ENCODE results near the gene TMEM219. TPM values are rescaled to one million over a fixed set of nuclear protein-coding genes. Genes with fewer than 3 reads are reported as not detected.
"Not testable (repeated sequence)": the region's sequence is repeated elsewhere in the genome, so short reads cannot be mapped to it uniquely, and the experiment has no call there.

Gene TMEM219
- total RNA-seq, 1 donor = 64.6 TPM

DNA sequence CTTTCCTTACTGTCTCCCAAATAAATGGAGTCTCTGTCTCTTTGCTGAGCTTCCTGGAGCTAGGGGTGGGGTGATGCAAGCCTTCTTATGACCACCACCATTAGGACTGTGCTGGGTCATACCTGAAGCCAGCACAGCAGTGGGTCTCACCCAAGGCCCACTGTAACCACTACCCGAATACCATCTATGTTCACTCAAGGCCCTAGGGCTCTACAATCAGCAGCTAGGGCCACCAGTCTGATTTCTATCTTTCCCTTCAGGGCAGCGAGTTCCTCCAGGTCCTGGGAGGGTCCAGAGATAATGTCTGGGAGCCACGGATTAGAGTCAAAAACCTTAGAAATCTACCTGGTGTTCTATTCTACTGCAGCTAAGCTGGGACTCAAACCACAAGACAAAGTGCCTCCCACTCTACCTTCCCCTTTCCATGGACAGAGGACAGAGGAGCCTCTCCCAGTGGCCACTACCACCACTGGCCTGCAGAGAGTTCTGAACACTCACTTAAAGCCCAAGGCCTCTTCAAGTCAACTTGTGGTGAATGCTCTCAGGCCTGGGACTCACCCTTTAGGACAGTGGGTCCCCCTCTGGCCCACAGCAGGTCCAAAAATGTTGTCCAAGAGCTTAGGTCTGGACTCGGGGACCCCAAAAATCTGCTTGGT is 10.9 kb upstream of the TMEM219 start:
- no peak for DNase-seq (ENCODE audit: low read depth in 2 of 3, low spot score in 2 of 3)

DNA sequence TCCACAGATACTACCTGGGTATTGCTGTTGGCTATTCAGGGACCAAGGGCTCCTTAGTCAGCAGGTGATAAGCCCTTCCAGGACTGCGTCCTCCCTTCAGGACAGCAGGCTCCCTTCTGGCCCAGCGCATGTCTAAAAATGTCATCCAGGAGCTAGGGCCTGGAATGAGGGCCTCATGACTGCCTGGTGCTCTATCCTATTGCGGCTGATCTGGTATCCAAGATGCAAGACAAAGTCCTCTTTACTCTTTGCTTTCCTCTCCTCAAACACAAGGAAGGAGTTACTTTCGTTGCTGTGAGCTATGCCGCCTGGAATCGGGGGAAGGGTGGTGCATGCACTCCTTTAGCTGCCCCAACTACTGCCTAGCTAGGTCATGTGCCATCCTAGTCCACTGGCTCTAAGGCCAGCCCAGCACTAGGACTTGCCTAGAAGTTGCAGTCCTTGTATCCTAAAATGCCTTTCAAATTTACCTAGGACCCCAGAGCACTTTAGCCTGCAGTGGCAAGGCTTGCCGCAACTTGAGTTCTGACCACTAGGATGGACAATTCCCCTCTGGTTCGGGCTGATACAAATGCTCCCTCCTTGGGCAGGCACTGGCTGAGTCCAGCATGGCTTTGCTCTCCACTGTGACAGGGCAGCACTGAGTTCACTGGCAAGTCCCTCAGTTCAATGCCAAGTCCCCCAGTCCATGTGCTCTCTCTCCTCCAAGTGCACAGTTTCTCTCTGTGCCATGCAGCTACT is 10.1 kb upstream of the TMEM219 start:
- no peak for DNase-seq (ENCODE audit: low read depth in 2 of 3, low spot score in 2 of 3)

DNA sequence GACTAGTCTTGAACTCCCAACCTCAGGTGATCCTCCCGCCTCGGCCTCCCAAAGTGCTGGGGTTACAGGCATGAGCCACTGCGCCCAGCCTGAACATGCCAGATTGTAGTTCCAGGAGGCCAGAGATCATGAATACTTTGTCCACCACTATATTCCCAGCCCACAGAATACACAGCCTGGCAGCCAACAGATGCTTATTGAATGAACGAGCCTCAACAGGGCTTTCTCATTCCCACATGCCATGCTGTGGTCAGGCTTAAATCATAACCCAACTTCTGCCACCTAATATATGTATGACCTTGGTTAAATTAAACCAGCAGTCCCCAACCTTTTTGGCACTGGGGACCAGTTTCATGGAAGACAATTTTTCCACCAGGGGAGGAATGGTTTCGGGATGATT is 3.1 kb upstream of the TMEM219 start:
- no peak for DNase-seq (ENCODE audit: low read depth in 2 of 3, low spot score in 2 of 3)

DNA sequence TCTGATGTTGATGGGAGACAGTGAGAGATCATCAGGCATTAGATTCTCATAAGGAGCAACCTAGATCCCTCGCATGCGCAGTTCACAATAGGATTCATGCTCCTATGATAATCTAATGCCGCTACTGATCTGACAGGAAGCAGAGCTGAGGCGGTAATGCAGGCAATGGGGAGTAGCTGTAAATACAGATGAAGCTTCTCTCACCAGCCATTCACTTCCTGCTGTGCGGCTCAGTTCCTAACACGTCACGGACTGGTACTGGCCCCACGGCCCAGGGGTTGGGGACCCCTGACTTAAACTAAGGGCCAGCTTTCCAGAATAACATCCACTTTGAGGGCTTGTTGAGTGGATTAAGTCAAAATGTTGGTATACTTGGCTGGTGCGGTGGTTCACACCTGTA is 2.6 kb upstream of the TMEM219 start:
- no peak for DNase-seq (ENCODE audit: low read depth in 2 of 3, low spot score in 2 of 3)

DNA sequence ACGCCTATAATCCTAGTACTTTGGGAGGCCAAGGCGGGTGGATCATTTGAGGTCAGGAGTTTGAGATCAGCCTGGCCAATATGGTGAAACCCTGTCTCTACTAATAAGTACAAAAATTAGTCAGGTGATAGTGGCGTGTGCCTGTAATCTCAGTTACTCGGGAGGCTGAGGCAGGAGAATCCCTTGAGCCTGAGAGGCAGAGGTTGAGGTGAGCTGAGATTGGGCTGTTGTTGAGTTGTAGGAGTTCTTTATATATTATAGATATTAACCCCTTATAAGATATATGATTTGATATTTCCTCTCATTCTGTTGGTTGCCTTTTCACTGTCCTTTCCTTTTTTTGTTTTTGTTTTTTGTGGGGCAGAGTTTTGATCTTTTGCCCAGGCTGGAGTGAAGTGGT is 2.1 kb upstream of the TMEM219 start:
- not testable (repeated sequence) for DNase-seq (ENCODE audit: low read depth in 2 of 3, low spot score in 2 of 3)

DNA sequence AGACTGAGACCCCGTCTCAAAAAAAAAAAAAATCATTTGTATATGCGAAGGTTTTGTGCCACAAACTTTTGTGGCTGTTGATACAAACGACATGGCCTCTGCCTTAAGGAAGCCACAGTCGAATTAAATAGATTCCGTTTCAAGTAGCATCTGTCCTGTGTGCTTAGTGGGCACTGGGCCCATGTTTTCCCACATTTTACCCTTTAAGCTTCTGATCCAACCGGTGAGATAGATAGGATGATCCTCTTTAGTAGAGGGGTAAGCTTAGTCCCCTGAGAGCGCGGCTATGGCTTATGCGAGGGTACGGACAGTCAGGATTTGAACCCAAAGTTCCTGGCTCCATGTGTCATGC is 776 bp upstream of the TMEM219 start:
- DNase-seq (ENCODE audit: low read depth in 2 of 3, low spot score in 2 of 3) = no peak

DNA sequence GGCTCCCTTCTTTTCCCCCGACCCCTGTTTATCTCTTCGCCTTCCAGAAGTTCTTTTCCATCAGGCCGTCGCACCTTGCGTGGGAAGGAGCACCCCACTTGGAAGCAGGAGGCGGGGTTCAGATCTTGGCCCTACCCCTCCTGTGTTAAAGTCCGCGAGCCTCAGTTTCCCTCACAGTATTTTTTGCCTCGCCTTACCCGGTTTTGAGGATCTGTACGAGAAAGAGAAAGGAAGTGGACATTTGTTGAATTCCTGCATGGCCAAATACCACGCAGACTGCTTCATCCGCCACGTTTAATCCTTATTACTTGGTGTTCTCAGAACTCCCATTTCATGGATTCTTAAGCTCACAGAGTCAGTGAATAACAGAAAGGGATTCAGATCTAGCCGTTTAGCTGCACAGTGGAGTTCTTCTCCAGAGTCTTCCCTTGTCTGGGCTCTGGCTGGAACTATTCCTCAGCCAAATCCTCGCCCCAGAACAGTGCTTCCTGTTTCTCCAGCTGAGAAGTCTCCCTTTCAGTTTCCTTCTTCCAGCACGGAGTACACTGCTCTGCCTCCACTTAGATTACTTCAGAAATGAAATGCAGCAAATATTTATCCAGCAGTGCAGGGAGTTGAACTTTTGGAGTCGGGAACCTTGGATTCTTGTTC is 590 bp downstream of the TMEM219 start:
- DNase-seq (ENCODE audit: low read depth in 2 of 3, low spot score in 2 of 3) = peak in 1 of 3 donors; percentile 15

DNA sequence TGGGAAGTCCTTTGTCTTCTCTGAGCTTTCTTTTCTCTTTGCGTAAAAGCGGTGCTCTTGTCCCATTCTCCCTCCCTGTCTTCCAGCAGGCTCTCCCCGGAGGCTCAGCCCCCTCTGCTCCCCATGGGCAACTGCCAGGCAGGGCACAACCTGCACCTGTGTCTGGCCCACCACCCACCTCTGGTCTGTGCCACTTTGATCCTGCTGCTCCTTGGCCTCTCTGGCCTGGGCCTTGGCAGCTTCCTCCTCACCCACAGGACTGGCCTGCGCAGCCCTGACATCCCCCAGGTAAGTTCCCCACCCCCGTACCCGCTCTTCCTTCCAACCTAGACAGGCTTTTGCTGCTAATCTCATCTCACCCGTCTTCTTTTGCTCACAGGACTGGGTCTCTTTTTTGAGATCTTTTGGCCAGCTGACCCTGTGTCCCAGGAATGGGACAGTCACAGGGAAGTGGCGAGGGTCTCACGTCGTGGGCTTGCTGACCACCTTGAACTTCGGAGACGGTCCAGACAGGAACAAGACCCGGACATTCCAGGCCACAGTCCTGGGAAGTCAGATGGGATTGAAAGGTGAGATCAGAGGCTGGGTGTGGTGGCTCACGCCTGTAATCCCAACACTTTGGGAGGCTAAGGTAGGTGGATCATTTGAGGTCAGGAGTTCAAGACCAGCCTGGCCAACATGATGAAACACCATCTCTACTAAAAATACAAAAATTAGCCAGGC is 1.3 kb downstream of the TMEM219 start:
- DNase-seq (ENCODE audit: low read depth in 2 of 3, low spot score in 2 of 3) = no peak

DNA sequence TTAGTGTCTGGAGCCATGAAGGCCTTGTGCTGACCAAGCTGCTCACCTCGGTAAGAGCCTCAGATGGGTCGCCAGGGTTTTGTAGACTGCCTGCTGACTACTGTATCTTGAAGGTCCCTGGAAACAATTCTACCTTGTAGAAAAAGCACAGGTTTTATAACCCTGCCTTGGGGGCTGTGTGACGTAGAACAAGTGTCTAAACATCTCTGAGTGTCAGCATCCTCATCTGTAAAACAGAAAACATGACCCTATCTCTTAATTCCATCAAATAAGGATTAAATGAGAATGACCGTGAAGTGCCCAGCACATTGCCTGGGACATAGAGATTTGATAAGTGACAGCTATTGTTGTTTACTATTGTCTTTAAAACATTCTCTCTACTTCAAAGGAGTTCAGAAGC is 6.3 kb downstream of the TMEM219 start:
- DNase-seq (ENCODE audit: low read depth in 2 of 3, low spot score in 2 of 3) = no peak

DNA sequence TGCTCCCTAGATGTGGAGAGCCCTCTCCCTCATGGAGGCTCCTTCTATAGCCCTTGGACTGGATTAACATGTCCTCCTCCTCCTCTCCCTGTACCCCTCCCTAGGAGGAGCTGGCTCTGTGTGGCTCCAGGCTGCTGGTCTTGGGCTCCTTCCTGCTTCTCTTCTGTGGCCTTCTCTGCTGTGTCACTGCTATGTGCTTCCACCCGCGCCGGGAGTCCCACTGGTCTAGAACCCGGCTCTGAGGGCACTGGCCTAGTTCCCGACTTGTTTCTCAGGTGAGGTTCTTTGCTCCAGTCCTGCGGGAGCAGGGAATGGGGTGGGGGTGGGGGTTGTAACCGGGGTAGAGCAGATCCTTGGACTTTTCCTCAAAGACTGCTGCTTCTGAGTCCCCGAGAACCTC is 9.4 kb downstream of the TMEM219 start:
- no peak for DNase-seq (ENCODE audit: low read depth in 2 of 3, low spot score in 2 of 3)

DNA sequence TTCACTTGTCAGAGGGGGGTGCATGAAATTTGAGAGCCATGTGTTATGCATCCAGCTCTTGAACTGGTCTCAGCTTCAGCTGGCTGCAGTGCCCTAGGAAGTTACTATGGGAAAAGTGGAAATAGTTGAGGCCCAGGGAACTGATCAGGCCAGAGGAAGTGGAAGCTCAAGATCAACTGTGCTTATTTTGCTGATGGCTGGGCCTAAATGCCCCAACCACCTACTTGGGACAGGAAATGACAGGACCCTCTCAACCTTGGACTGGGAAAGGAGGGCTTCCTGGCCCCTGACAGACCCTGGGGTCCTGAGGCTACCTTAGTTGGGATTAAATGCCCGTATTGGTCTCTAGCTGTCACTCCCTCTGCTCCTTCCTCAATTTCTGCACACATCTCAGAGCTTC is 10.6 kb downstream of the TMEM219 start:
- DNase-seq (ENCODE audit: low read depth in 2 of 3, low spot score in 2 of 3) = no peak

DNA sequence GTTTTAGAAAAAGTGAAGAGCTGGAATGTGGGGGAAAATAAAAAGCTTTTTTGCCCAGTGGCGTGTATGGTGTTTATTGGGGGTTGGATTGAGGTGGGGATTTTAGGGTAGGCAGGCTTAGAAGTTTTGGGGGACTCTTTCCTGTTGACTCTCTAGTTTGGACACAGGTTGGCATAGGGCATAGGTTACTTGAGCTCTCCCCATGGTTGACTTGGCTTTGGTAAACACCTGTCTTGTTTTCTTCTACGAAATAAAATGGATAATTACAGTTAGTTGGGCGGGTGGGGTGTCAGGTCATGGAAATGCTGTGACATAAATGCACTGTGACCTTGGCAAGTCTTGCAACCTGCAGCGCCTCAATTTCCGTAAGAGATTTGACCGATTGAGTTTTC is 11.1 kb downstream of the TMEM219 start:
- no peak for DNase-seq (ENCODE audit: low read depth in 2 of 3, low spot score in 2 of 3)

DNA sequence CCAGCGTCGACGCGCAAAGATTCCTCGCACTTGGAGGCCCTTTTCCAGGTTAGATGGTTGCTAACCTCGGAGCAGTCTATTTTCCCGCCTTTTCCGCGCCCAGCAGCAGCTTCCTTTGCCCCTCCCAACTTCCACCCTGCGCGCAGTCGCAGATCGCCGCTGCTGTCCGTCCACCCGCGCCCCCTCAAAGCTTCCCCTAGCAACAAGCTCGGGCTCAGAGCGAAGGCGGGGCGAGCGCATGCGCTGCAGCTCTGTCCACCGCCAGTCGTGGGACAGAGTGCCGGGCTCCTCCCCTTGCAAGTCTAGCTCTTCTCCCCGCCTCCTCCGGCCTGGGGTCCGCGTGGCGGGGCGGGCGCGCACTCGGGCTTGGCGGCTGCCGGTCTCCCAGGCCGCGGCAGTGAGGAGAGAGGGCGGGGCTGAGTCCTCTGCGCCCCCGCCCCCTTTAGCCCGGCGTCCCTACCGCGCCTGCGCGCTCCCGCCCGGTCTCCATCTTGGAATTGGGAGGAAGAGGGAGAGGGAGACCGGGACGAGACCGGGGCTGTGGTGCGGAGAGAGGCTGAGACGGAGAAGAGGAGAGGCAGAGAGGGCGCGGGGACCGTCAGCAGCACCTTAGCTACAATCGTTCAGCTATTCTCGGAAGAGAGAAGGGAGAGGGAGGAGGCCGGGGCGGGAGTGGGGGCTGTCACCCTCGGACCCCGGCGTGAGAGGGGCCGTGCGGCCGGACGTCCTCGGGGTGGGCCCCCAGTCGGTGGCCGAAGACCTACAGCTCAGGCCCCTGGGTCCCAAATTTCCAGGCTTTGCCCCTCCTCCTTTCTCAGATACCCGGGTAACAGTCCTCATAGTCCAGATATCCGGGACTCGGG is 11.7 kb downstream of the TMEM219 start, which contains the start of gene TAOK2:
Gene TAOK2, plus strand, starts transcription at position 485 of the 863 bp plus-strand sequence. CDS start 3,905 bp downstream, outside the sequence.
- peak; percentile 90 to 99 (median 99) for DNase-seq (ENCODE audit: low read depth in 2 of 3, low spot score in 2 of 3)

DNA sequence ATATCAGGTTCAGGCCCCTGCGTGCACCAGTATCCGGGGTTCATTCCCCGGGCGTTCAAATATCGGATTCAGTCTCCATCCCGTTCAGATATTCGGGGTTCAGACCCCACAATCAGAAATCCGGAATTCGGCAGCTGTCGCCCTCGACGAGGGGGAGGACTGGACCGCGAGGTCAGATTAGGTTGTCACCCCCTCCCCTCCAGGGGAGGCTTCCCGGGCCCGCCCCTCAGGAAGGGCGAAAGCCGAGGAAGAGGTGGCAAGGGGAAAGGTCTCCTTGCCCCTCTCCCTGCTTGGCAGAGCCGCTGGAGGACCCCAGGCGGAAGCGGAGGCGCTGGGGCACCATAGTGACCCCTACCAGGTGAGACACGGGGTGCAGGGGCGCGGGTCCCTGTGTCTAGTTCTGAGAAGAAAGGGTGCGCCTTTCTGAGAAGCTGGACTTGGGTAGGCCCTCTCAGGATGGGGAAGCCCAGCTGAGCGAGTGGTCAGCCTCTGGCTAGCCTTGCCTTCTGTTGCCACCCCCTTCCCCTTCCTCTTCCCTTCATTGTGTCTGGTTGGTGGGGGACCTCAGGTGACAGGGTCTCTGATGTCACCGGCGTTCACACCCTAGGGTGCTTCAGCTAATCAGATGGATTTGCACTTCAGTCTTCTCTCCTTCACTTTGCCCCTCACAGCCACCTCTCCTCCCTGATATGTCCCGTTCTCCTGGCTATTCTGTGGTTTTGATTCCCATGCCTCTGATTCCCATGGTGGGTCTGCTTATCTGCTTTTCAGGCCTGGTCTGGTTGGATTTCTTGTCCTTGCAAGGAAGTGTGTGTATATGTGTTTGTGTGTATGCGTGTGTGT is 12.6 kb downstream of the TMEM219 start:
- peak in 1 of 3 donors; percentile 26 for DNase-seq (ENCODE audit: low read depth in 2 of 3, low spot score in 2 of 3)

DNA sequence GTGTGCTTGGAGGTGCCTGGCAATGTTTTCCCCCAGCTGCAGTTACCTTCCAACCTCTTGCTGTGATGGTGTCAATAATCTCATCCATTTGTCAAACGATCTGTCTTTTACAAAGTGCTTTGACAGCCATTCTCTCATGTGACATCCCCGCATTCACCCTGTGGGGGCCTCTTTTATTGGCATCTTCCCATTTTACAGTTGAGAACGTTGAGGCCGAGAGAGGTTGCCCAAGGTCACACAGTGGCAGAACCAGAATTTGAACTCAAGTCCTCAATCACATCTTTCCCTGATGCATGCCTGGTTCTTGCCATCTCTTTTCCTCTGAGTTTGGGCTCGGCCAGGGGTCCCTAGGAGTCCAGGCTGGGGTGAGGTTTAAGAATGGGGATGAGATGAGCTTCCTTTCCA is 13.3 kb downstream of the TMEM219 start:
- DNase-seq (ENCODE audit: low read depth in 2 of 3, low spot score in 2 of 3) = no peak

DNA sequence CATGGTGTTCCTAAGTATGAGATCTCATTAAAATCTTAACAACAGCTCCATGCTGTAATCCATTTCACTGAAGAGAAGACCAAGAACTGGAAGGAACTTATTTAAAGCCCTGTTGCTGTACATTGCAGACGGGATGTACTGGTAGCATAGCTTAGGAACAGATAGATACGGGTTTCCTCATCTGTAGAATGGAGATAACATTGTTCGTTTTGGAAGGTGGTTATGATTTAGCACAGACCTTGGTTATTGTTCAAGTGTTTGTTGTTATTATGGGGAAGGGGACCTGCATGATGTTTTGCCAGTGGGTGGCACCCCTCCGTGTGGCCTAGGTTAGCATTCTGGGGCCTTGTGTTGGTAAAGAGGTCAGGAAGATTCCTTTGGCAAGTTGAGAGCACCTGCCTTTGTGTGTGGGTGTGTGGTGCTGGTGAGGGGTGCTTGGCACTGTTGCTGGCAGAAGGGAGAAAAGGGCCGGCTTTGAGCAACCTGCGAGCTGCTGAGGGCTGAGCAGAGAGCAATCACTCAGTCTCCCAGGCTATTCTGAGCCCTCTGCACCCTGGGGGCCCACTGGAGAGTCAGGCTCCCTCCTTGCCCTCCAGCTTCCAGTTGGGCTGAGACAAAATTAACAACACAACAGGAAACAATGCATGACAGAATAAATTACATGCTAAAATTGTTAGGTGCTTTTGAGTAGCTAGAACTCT is 14.1 kb downstream of the TMEM219 start:
- DNase-seq (ENCODE audit: low read depth in 2 of 3, low spot score in 2 of 3) = no peak

DNA sequence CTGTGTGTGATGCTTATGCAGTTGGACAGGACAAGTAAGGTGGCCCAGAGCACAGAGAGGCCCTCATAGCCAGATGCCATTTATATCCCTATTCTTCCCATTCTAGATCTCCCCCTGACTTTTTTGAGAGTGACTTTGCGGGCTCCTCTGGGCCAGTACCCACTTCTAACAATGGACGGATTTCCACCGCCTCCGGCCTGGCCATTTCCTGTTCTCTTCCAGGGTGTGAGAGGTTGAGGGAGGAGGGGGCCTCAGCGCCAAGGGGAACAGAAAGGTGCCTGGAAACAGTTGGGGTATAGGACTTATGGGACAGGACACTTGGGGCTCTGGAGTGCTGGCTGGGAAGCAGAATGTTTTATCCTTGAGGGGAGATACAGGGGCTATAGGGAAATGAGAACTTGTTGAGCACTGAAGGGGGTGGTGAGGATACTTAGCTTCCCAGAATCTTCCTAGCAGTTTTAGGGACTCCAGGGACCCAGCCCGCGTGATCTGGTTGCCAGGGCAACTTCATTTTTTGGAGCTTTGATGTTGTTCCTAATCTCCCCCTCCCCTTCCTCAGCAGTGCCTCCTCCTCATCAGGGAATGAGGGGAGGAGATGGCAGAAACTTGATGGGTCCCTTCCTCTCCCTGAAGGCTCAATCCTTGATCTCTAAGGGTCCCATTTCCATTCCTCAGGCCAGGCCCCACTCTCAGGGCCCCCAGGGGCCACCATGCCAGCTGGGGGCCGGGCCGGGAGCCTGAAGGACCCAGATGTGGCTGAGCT is 15.4 kb downstream of the TMEM219 start:
- DNase-seq (ENCODE audit: low read depth in 2 of 3, low spot score in 2 of 3) = no peak

DNA sequence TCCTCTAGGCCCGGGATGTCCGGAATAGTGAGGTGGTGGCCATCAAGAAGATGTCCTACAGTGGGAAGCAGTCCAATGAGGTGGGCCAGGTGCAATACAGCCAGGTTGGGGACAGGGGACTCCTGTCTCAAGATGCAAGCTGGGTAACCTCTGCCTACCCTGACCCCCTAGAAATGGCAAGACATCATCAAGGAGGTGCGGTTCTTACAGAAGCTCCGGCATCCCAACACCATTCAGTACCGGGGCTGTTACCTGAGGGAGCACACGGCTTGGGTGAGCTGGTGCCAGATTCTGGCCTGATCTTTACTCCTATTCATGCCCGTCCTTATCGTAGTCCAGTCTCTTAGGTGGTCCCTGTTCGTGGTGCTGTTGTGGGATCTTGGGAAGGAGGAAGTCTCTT is 16.2 kb downstream of the TMEM219 start:
- DNase-seq (ENCODE audit: low read depth in 2 of 3, low spot score in 2 of 3) = no peak
